SK-N-SH treated with all-trans-retinoic acid at 6 μM for 48 hours (cell line): ENCODE measurements around the gene TIMELESS.

Experiments
- ATAC-seq: fragments of 200-7000 bp; cut with Tn5 transposase; 3 replicates; pipeline ENCODE4 v1.9.1; 2020; ENCODE audit warnings: mild to moderate bottlenecking, moderate library complexity
- ARNTL ChIP-seq: fragments of 450-650 bp; formaldehyde crosslinking; IDR thresholded peaks from 2 replicates; pipeline ENCODE4 v1.5.0; 2020; ENCODE audit warnings: low read depth, mild to moderate bottlenecking, moderate library complexity, borderline replicate concordance
- BACH2 ChIP-seq: fragments of 250-450 bp; sonication (Bioruptor Pico); IDR thresholded peaks from 2 replicates; pipeline ENCODE4 v1.9.0; 2021; ENCODE audit warnings: mild to moderate bottlenecking, borderline replicate concordance
- CREB5 ChIP-seq: fragments of 250-450 bp; sonication (Bioruptor Pico); IDR thresholded peaks from 2 replicates; pipeline ENCODE4 v1.5.1; 2020; ENCODE audit warnings: low read depth, mild to moderate bottlenecking, moderate library complexity
- CSRNP3 ChIP-seq: fragments of 250-450 bp; sonication (Bioruptor Pico); IDR thresholded peaks from 2 replicates; pipeline ENCODE4 v1.5.1; 2021; ENCODE audit warnings: mild to moderate bottlenecking, moderate library complexity
- ESRRG ChIP-seq: fragments of 250-450 bp; sonication (Bioruptor Pico); IDR thresholded peaks from 2 replicates; pipeline ENCODE4 v1.6.1; 2021; ENCODE audit warnings: mild to moderate bottlenecking
- ISL1 ChIP-seq: fragments of 250-450 bp; sonication (Bioruptor Pico); IDR thresholded peaks from 2 replicates; pipeline ENCODE4 v2.1.2; 2022; ENCODE audit warnings: mild to moderate bottlenecking, moderate library complexity
- OSR1 ChIP-seq: fragments of 250-450 bp; sonication (Bioruptor Pico); IDR thresholded peaks from 2 replicates; pipeline ENCODE4 v1.8.0; 2022; ENCODE audit warnings: moderate library complexity, mild to moderate bottlenecking, inconsistent platforms
- RARB ChIP-seq: fragments of 250-450 bp; sonication (Bioruptor Pico); IDR thresholded peaks from 2 replicates; pipeline ENCODE4 v1.8.0; 2021; ENCODE audit warnings: mild to moderate bottlenecking, moderate library complexity
- SNAI2 ChIP-seq: fragments of 250-450 bp; sonication (Bioruptor Pico); IDR thresholded peaks from 2 replicates; pipeline ENCODE4 v1.5.0; 2020; ENCODE audit warnings: mild to moderate bottlenecking, moderate library complexity
- TCF4 ChIP-seq: fragments of 250-450 bp; sonication (Bioruptor Pico); IDR thresholded peaks from 2 replicates; pipeline ENCODE4 v1.8.0; 2021; ENCODE audit warnings: mild to moderate bottlenecking, moderate library complexity, borderline replicate concordance
- TOX ChIP-seq: fragments of 250-450 bp; sonication (Bioruptor Pico); IDR thresholded peaks from 2 replicates; pipeline ENCODE4 v1.8.0; 2021; ENCODE audit warnings: mild to moderate bottlenecking, moderate library complexity, borderline replicate concordance
- ZC3H10 ChIP-seq: fragments of 250-450 bp; sonication (Bioruptor Pico); IDR thresholded peaks from 2 replicates; pipeline ENCODE4 v1.5.1; 2021; ENCODE audit warnings: mild to moderate bottlenecking, moderate library complexity
- ZFP3 ChIP-seq: fragments of 250-450 bp; sonication (Bioruptor Pico); IDR thresholded peaks from 2 replicates; pipeline ENCODE4 v1.5.0; 2020; ENCODE audit warnings: mild to moderate bottlenecking, moderate library complexity
- ZFP30 ChIP-seq: fragments of 450-650 bp; formaldehyde crosslinking; IDR thresholded peaks from 2 replicates; pipeline ENCODE4 v1.5.0; 2022; ENCODE audit warnings: mild to moderate bottlenecking, moderate library complexity
- ZNF70 ChIP-seq: fragments of 450-650 bp; formaldehyde crosslinking; IDR thresholded peaks from 2 replicates; pipeline ENCODE4 v1.5.0; 2020; ENCODE audit warnings: mild to moderate bottlenecking, moderate library complexity
- ZNF8 ChIP-seq: fragments of 450-650 bp; formaldehyde crosslinking; IDR thresholded peaks from 2 replicates; pipeline ENCODE4 v1.5.0; 2020; ENCODE audit warnings: mild to moderate bottlenecking, moderate library complexity
- TF ChIP-seq, protein P1 (sequence below): fragments of 250-450 bp; sonication (Bioruptor Pico); IDR thresholded peaks from 2 replicates; pipeline ENCODE4 v1.5.0; 2020; ENCODE audit warnings: mild to moderate bottlenecking, moderate library complexity
- TF ChIP-seq, protein P2 (sequence below): fragments of 250-450 bp; sonication (Bioruptor Pico); IDR thresholded peaks from 2 replicates; pipeline ENCODE4 v1.8.0; 2020; ENCODE audit warnings: mild to moderate bottlenecking, moderate library complexity, borderline replicate concordance
- TF ChIP-seq, protein P3 (sequence below): fragments of 250-450 bp; sonication (Bioruptor Pico); IDR thresholded peaks from 2 replicates; pipeline ENCODE4 v1.8.0; 2021; ENCODE audit warnings: low read depth, mild to moderate bottlenecking, moderate library complexity, borderline replicate concordance

TIMELESS gene

GRCh38 chr12:56434828-56435227, 14.4 kb downstream of the TIMELESS start:
- TF ChIP-seq, protein P1, sequence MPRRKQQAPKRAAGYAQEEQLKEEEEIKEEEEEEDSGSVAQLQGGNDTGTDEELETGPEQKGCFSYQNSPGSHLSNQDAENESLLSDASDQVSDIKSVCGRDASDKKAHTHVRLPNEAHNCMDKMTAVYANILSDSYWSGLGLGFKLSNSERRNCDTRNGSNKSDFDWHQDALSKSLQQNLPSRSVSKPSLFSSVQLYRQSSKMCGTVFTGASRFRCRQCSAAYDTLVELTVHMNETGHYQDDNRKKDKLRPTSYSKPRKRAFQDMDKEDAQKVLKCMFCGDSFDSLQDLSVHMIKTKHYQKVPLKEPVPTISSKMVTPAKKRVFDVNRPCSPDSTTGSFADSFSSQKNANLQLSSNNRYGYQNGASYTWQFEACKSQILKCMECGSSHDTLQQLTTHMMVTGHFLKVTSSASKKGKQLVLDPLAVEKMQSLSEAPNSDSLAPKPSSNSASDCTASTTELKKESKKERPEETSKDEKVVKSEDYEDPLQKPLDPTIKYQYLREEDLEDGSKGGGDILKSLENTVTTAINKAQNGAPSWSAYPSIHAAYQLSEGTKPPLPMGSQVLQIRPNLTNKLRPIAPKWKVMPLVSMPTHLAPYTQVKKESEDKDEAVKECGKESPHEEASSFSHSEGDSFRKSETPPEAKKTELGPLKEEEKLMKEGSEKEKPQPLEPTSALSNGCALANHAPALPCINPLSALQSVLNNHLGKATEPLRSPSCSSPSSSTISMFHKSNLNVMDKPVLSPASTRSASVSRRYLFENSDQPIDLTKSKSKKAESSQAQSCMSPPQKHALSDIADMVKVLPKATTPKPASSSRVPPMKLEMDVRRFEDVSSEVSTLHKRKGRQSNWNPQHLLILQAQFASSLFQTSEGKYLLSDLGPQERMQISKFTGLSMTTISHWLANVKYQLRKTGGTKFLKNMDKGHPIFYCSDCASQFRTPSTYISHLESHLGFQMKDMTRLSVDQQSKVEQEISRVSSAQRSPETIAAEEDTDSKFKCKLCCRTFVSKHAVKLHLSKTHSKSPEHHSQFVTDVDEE: no peak

DNA sequence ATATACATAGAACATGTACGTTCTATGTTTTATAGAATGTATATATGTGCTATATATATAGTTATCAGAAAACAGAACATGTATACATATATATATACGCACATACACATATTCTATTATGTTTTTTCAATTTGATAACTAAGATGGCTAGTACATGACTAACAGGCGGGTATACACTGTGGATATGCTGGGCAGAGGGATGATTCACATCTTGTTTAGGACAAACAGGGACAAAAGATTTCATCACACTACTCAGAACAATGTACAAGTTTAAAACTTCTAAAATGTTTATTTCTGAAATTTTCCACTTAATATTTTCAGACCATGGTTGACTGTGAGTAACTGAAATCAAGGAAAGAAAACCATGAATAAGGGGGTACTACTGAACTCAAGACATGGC, 17.4 kb downstream of the TIMELESS start:
- ATAC-seq: no peak
- TF ChIP-seq SNAI2 (CRISPR knock-in tag): no peak
- TF ChIP-seq ZNF8 (CRISPR knock-in tag): no peak
- no peak for TF ChIP-seq ZFP30 (CRISPR knock-in tag)

More at GRCh38 chr12:56434828-56435227, 14.4 kb downstream of the TIMELESS start:
- no peak for ATAC-seq

DNA sequence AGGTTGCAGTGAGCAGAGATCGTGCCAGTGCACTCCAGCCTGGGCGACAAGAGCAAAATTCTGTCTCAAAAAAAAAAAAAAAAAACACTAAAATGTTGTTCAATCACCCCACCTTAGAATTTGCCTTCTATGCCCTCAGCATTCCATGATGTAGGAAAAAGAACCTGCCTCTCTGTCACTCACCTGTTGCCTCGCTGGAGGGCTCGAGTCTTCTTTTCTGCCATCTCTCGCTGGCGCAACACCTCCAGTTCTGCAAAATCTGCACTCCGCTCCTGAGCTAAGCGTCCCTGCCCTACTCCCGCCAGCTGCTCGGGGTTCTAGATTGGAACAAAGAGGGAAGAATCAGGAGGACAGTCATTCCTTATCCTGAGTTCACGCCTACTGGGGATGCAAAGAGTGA, 17.9 kb downstream of the TIMELESS start:
- no peak for ATAC-seq
- TF ChIP-seq ESRRG (CRISPR knock-in tag): no peak
- TF ChIP-seq OSR1: no peak
- TF ChIP-seq ZC3H10 (CRISPR knock-in tag): no peak
- TF ChIP-seq, protein P2, sequence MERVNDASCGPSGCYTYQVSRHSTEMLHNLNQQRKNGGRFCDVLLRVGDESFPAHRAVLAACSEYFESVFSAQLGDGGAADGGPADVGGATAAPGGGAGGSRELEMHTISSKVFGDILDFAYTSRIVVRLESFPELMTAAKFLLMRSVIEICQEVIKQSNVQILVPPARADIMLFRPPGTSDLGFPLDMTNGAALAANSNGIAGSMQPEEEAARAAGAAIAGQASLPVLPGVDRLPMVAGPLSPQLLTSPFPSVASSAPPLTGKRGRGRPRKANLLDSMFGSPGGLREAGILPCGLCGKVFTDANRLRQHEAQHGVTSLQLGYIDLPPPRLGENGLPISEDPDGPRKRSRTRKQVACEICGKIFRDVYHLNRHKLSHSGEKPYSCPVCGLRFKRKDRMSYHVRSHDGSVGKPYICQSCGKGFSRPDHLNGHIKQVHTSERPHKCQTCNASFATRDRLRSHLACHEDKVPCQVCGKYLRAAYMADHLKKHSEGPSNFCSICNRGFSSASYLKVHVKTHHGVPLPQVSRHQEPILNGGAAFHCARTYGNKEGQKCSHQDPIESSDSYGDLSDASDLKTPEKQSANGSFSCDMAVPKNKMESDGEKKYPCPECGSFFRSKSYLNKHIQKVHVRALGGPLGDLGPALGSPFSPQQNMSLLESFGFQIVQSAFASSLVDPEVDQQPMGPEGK (CRISPR knock-in tag): no peak
- TF ChIP-seq ZNF8 (CRISPR knock-in tag): no peak
- TF ChIP-seq SNAI2 (CRISPR knock-in tag): no peak
- no peak for TF ChIP-seq ISL1
- TF ChIP-seq ZFP3: no peak
- no peak for TF ChIP-seq TOX (CRISPR knock-in tag)

DNA sequence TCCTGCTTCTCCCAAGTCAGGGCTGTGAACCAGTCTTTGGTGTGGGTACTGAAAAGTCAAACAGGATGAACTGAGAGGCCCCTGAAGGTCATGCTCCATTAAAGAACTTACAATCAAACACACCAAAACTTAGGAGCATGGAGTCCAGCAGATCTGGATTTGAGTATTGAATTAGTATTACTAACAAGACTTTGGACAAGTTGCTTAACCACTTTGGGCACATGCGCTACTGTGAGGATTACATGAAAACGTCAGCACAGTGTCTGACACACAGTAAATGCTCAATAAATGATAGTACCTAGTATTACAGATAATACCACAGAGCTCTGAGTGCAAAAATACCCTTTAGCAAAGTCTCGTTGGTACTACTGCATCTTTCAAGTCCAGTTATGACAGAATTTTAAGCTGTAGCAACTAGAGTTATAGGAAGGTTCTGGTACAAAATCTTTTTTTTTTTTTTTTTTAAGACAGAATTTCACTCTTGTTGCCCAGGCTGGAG, 23.2 kb downstream of the TIMELESS start:
- no peak for ATAC-seq
- TF ChIP-seq ARNTL (CRISPR knock-in tag) (no peak), ISL1 (no peak), ZNF70 (CRISPR knock-in tag) (no peak)

- TF ChIP-seq, protein P3, sequence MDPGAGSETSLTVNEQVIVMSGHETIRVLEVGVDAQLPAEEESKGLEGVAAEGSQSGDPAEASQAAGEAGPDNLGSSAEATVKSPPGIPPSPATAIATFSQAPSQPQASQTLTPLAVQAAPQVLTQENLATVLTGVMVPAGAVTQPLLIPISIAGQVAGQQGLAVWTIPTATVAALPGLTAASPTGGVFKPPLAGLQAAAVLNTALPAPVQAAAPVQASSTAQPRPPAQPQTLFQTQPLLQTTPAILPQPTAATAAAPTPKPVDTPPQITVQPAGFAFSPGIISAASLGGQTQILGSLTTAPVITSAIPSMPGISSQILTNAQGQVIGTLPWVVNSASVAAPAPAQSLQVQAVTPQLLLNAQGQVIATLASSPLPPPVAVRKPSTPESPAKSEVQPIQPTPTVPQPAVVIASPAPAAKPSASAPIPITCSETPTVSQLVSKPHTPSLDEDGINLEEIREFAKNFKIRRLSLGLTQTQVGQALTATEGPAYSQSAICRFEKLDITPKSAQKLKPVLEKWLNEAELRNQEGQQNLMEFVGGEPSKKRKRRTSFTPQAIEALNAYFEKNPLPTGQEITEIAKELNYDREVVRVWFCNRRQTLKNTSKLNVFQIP (CRISPR knock-in tag): no peak
- TF ChIP-seq BACH2 (CRISPR knock-in tag): no peak
- no peak for TF ChIP-seq ARNTL (CRISPR knock-in tag)
- no peak for TF ChIP-seq SNAI2 (CRISPR knock-in tag)
- no peak for TF ChIP-seq CSRNP3
- TF ChIP-seq ZFP30 (CRISPR knock-in tag): no peak
- no peak for TF ChIP-seq ZFP3
- no peak for TF ChIP-seq OSR1
- no peak for TF ChIP-seq TOX (CRISPR knock-in tag)
- TF ChIP-seq ZNF8 (CRISPR knock-in tag): no peak
- TF ChIP-seq CREB5: no peak
- no peak for TF ChIP-seq TCF4 (CRISPR knock-in tag)
- TF ChIP-seq RARB: no peak
- no peak for ATAC-seq
Observed at GRCh38 chr12:56425193-56425592, 24.0 kb downstream of the TIMELESS start.
